Astrocyte of the spinal cord (primary cell): ENCODE data around the gene TCOF1.

ENCODE experiments used
- DNase-seq: peaks from one replicate; pipeline ENCODE4 v3.0.0; 2011; ENCODE audit warnings: low read depth, low spot score
- H3K4me3 ChIP-seq: 2 replicates; pipeline ENCODE4 v1.5.1; 2011; ENCODE audit warnings: low read depth, mild to moderate bottlenecking, low read length, moderate library complexity
- in situ Hi-C: cut with HindIII; loops from 2 replicates; pipeline ENCODE4 v1.10.0; 2017; ENCODE audit warnings: low sequenced_read_pairs
- TF ChIP-seq, protein P1 (sequence below): IDR thresholded peaks from 2 replicates; pipeline ENCODE4 v1.5.1; 2012; ENCODE audit warnings: low read depth, mild to moderate bottlenecking, low read length, inconsistent platforms

The TCOF1 gene

DNA sequence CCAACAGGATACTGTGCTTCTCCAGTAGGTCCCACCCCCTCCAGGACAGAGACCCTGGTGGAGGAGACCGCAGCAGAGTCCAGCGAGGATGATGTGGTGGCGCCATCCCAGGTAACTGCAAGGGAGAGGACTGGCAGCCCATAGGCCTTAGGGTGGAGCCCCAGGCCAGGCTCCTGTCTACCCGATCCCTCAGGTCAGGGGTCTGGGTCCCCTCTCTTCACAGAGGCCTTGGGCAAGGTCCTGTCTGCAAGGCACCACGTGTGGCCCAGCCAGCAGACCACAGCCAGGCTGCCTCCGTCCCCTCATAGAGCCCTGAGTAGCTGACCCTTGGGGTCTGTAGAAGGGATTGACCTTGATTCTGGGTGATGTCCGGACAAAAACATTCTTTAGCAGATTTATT, 35.2 kb downstream of the TCOF1 start:
- TF ChIP-seq, protein P1, sequence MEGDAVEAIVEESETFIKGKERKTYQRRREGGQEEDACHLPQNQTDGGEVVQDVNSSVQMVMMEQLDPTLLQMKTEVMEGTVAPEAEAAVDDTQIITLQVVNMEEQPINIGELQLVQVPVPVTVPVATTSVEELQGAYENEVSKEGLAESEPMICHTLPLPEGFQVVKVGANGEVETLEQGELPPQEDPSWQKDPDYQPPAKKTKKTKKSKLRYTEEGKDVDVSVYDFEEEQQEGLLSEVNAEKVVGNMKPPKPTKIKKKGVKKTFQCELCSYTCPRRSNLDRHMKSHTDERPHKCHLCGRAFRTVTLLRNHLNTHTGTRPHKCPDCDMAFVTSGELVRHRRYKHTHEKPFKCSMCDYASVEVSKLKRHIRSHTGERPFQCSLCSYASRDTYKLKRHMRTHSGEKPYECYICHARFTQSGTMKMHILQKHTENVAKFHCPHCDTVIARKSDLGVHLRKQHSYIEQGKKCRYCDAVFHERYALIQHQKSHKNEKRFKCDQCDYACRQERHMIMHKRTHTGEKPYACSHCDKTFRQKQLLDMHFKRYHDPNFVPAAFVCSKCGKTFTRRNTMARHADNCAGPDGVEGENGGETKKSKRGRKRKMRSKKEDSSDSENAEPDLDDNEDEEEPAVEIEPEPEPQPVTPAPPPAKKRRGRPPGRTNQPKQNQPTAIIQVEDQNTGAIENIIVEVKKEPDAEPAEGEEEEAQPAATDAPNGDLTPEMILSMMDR, result no peak
- DNase-seq, result no peak
- no peak overlapping the region for H3K4me3 ChIP-seq
- in situ Hi-C loops, result no loop called here

DNA sequence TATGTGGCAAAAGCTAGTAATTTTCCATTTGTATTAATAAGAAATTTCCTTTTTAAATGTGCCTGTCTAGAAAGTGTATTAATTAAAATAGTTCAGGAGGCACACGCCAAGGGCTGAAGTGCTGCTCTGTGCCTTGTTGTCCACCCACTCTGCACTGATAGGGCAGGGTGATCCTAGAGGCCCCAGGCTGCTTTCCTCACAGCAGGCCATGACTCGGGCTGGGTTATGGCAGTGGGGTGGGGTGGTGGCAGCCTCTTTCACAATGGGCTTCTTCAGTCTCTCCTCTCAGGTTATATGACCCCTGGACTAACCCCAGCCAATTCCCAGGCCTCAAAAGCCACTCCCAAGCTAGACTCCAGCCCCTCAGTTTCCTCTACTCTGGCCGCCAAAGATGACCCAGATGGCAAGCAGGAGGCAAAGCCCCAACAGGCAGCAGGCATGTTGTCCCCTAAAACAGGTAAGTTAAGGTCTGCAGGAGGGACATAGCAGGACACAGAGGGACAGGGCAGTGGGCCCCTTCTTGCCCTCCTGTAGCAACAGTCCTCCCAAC, 35.7 kb downstream of the TCOF1 start:
- TF ChIP-seq, protein P1, result no peak
- no peak overlapping the region for H3K4me3 ChIP-seq
- in situ Hi-C loops, result no loop called here
- no peak for DNase-seq

DNA sequence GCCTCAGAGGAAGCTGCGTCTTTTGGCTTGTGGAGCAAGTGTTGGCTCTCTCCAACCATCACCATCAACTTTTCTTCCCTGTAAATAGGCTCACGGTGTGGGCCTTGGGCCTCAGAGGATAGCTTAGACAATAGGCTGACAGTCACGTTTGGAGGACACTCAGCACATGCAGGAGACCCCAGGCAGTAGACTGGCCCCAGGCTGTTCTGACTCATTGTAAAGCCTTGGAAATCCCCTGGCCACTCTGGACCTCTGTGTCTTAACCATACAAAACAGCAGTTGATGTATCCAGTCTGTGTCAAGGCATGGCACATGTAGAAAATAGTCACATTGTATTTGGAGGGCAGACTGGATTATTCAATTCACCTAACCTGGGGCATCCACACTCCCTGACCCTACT, 36.6 kb downstream of the TCOF1 start:
- peak; percentile 37 for DNase-seq
- TF ChIP-seq, protein P1, result no peak
- H3K4me3 ChIP-seq, result no peak overlapping the region
- in situ Hi-C loops, result no loop called here

DNA sequence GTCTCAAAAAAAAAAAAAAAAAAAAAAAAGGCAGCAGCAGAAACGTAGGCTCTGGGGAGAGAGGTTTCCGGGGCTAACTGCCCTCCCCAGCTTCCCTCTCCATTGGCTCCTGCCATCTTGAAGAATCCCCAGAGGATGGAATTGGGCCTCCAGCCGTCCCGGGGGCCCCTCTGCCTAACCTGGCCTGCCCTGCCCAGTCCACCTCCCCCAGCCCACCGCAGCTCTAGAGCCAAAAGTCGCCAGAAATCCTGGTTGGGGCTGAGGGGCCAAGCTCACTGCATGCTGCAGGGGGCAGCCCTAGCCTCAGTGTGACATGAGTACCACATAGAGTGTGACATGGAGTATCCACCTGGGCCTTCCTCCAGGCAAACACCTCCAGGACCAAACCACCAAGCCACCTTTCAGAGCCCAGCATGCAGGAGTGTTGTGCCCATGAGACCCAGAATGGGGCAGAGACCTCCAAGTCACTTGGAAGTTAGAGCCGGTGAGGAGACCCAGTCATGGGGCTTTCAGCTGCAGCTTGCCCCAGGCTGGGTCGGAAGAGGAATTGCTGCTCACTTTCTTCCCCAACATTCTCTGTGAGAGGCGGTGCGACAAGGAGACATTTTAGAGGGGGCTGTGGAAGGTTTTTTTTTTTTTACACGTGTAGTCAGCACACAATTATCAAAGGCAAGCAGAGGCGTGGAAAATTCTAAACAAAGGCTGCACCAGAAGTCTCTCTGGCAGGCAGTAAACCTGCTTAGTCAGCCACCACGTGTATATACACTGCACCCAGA, 37.6 kb downstream of the TCOF1 start:
- in situ Hi-C loops, result no loop called here
- DNase-seq, result no peak

DNA sequence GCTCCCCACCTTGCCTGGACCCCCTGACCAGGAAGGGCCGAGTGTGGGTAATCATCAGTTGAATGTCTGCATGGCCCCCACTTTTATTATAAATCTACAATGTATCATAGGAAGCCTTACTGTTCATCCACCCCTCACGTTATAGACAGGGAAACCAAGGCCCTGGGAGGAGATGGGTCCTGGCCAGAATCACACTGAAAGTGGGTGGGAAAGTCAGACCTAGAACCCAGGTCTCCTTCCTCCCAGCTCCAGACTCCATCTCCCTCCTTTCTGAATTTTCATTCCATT, 38.1 kb downstream of the TCOF1 start:
- H3K4me3 ChIP-seq, result no peak overlapping the region
- TF ChIP-seq, protein P1, result no peak
- in situ Hi-C loops, result no loop called here
- DNase-seq, result no peak

More for the DNA sequence above, 37.6 kb downstream of the TCOF1 start:
- no peak overlapping the region for H3K4me3 ChIP-seq
- TF ChIP-seq, protein P1, result no peak

DNA sequence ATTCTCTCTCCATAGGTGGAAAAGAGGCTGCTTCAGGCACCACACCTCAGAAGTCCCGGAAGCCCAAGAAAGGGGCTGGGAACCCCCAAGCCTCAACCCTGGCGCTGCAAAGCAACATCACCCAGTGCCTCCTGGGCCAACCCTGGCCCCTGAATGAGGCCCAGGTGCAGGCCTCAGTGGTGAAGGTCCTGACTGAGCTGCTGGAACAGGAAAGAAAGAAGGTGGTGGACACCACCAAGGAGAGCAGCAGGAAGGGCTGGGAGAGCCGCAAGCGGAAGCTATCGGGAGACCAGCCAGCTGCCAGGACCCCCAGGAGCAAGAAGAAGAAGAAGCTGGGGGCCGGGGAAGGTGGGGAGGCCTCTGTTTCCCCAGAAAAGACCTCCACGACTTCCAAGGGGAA, 38.8 kb downstream of the TCOF1 start:
- DNase-seq, result no peak
- TF ChIP-seq, protein P1, result no peak
- in situ Hi-C loops, result no loop called here
- H3K4me3 ChIP-seq, result no peak overlapping the region
